ENCODE results near the gene ROCK2. TPM values are rescaled to one million over a fixed set of nuclear protein-coding genes. Genes with fewer than 3 reads are reported as not detected.

Gene ROCK2
- total and polyA plus RNA-seq, 2 of the 8 experiments (the other 6 are each of a cell fraction or from before 2014, with no cell fraction given): 2.7 to 29.0 TPM

GRCh38 chr2:11376071-11376470, 31.6 kb upstream of the ROCK2 start (continued):
- TF ChIP-seq CHD7 (IDR thresholded peaks at IDR 0.05; ENCODE audit: insufficient replicate concordance, low read length) (no peak), RAD21 (IDR thresholded peaks at IDR 0.05 in 1 of 2, conservative IDR thresholded peaks at IDR 0.05 in 1 of 2; ENCODE audit: low read depth in 2 of 2, low read length in 2 of 2) (no peak)

Measured in H1 (cell line).